Kidney glomerular epithelial cell (primary cell): Measurements from ENCODE around the gene YPEL1.
"Not testable (repeated sequence)": the region's sequence is repeated elsewhere in the genome, so short reads cannot be mapped to it uniquely, and the experiment has no call there.

Source experiments
- DNase-seq: peaks from one replicate; lab custom pipeline; 2025; lab: John Stamatoyannopoulos, UW

The YPEL1 gene

GRCh38 chr22:21683401-21683811 is 52.2 kb downstream of the YPEL1 start:
- no peak for DNase-seq

DNA sequence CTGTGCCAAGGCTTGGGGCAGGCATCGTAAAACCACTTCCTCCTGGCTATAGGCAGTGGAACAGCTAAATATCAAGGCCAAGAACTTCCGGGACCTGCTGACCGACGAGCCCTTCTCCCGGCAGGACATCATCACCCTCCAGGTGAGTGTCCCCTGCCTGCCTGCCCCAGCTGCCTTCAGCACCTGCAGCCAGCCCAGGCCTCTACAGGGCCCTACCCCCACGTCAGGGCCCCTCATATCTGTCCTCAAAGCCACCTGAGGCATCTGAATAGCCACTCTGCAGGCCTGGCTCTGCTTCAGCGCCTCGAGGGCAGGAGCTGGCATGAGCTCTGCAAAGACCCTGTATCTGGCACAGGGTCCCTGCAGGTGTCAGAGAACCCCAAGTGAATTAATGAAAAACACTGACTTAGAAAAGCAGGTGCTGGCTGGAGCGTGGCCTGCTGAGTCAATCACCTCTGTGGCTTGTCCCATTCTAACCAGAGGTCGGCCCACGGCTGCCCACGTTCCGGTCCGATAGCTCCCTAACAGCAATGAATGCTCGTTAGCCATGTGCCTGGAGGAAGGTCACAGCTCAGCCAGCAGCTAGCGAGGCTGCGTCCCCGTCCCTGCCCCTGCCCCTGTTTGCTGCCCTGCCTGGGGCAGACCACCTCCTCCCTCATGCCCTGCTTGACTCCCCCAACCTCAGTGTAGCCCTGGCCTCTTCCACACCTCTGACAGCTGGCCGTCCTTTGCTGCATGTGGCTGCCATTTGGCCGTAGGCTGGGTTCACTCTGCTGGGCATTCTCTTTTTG is 53.0 kb downstream of the YPEL1 start:
- DNase-seq, result no peak

DNA sequence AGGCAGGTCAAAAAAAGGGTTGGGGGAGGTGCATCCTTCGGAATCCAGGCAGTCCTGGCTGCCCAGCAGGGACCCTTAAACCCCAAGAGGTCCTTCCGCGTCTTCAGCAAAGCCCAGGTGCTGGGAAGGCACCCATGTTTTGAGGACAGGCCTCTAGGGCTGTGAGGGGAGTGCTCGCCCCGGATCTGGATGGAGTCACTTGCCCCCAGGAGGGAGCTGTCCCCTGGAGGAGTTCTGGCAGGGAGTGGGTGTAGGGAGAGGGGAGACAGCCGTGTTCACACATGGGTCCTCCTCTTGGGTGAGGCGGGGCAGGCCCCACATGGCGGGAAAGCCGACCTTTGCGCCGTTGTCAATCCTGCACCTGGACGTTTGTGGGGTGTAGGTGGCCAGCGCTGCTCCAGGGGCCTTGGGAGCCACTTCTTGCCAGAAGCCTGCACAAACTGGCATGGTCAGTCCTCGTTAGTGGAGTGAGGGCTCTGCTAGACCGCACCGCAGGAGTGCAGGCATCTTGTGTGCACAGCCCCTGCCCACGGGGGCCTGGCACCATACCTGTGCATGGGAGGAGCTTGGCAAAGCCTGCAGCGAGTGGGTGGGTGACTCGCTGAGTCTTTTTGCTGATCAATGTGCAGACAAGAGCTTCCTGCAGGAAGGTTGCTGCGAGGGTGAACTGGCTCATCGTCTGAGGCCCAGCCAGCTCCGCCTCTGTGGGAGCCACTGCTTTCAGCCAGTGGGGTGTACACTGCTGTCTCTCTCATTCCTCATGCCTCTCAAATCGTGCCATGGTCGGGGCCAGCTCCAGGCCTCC is 53.8 kb downstream of the YPEL1 start:
- no peak for DNase-seq

GRCh38 chr22:21680830-21681565 is 54.6 kb downstream of the YPEL1 start:
- no peak for DNase-seq

DNA sequence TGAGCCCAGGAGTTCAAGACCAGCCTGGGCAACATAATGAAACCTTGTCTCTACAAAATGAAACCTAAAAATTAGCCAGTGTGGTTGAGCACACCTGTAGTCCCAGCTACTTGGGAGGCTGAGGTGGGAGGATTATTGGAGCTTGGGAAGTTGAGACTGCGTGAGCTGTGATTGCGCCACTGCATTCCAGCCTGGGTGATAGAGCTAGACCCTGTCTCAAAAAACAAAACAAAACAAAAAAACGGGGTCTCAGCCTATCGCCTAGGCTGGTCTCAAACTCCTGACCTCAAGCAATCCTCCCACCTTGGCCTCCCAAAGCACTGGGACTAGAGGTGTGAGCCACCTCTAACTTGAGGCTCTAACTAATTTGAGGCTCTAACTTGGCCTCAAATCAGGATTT is 56.2 kb downstream of the YPEL1 start:
- DNase-seq, result no peak

- not testable (repeated sequence) for DNase-seq
Measured at GRCh38 chr22:21678842-21679241, 56.8 kb downstream of the YPEL1 start.

GRCh38 chr22:21677606-21678443 is 57.8 kb downstream of the YPEL1 start:
- no peak for DNase-seq

GRCh38 chr22:21674638-21675245 is 60.9 kb downstream of the YPEL1 start:
- DNase-seq, result no peak

DNA sequence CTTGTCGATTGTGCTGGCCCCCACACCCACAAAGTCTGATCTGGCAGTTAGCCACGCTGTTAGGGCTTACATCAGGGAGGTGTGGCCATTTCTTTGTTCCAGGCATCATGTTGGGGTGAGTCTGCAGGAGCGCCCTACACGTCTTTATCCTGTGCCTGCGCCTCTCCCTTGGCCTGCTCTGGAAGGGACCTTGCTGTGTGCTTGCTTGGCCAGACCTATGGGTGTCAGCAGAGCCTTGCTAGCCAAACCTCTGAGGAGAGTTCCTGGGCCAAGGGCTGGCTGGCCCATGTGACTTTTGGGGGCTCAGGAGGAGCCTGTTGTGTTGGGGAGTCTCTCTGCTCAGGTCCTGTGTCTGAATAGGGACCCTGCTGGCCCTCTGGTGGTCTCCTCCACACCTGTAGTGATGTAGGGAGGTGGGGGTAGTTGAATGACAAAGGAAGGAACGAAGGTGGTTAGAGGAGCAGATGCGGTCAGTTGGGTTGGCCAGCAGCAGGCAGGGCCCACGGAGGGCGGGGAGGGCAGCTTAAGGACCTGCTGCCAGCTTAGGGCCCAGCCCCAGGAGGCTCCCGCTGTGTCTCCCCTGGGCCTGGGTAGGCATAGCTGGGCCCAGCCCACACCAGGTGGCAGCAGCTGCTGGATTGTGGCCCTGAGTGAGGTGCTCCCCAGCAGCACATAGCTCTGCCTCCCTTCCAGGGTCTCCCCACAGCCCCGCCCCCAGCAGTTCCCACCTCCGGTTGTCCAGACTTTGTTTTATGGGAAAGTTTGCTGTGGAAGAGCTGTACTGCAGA is 61.9 kb downstream of the YPEL1 start:
- no peak for DNase-seq

DNA sequence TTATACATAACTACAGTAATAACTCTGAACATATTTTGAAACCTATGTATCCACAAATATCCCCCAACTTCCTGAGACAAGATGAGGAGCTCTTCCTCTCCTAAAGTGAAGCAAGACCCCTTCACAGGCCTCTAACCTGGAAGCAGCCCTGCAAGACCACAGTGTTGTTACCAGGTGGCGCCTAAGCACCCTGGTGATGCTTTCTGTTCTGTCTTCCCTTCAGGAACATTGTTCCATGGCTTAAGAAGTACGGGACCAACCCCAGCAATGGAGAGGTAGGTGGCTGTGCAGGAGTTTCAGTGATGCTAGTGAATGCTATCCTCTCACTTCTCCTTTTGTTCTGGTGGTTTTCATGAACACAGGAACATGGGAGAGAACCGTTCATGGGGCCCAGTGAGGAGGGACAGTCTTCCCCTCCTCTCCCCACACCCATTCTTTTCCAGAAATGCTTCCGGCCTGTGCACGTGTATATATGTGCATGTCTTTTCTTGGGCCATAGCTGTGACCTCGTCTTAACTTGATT is 63.4 kb downstream of the YPEL1 start:
- no peak for DNase-seq

DNA sequence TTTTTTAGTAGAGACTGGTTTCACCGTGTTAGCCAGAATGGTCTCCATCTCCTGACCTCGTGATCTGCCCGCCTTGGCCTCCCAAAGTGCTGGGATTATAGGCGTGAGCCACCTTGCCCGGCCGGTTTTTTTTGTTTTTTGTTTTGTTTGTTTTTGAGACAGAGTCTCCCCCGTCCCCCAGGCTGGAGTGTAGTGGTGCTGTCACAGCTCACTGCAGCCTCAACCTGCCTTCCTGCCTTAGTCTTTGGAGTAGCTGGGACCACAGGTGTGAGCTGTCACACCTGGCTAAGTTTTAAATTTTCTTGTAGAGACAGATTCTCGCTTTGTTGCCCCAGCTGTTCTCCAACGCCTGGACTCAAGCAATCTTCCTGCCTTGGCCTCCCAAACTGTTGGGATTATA is 66.6 kb downstream of the YPEL1 start:
- DNase-seq, result no peak

- DNase-seq, result no peak
Measured at GRCh38 chr22:21666786-21667185, 68.8 kb downstream of the YPEL1 start.

DNA sequence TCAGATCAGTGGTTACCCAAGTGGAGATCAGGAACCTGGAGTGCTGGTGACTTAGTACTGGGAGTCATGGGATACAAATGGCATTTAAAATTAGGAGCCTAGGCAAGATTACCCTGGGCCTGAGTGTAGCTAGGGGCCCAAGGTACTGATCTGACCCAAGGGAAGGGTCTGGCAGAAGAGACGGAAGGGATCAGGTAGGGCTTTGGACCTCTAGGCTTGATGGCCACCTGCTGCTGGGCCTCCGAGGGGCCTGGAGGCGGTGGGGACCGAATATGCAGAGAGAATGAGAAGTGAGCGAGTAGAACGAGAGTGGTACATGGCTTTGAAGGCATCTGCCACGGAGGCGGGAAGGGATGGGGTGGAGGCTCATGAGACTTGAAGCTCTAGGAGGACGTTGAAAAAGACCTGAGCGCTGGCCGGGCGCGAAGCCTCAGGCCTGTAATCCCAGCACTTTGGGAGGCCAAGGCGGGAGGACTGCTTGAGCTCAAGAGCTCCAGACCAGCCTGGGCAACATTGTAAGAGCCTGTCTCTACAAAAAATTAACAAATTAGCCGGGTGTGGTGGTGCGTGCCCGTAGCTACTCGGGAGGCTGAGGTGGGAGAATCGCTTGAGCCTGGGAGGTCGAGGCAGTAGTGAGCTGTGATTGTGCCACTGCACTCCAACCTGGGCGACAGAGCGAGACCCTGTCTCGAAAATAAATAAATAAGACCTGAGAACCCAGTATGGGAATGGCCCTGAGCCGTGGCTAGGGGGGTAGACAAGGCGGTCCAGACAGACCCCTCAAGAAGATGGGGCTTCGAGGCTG is 70.3 kb downstream of the YPEL1 start:
- DNase-seq, result no peak

DNA sequence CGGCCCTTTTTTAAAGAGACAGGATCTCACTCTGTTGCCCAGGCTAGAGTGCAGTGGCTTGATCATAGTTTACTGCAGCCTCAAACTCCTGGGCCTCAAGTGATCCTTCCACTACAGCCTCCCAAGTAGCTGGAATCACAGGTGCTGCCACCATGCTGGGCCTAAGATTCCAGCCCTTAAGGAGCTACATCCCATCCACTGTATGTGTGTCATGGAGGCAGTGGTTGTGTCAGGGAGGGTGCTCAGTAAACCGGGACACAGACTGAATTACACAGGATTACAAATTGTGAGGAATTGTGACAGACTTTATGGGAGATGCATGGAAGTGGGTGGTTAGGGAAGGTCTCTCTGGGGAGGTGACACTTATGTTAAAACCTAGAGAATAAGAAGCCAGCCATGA is 71.9 kb downstream of the YPEL1 start:
- DNase-seq, result no peak

DNA sequence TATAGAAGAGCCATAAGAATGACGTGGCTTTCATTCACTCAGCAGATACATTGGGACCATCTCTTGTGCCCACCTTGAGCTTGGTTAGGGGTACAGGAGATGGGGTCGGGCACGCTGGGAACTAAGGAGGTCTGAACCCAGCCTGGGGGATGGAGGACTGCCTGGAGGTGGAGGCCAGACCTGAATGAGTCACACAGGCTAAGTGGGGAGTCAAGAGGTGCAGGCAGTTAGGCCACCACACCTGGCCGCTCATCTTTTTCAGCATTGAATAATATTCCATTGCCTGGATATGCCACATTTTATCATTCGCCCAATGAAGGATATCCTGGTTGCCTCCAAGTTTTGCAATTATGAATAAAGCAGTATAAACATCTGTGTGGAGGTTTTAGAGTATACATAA is 73.6 kb downstream of the YPEL1 start:
- no peak for DNase-seq

DNA sequence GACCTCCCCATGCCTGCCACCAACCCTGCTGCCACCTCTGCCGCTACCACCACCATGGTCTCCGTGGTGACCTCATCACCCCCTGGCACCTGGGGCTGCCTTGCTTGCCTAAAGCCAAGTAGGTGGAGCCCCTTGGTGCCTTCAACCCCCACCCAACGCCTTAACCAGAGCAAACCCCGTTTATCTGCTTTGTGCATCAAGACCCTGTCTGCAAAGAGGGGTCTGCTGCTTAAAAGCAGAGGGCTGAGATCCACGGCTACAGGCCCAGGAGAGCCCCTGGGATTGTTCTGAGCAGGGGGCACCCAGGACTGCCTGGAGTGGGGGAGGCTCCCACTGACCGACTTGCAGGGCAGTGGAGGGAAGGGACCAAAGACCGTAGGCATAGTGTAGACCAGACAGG is 74.7 kb downstream of the YPEL1 start:
- no peak for DNase-seq

DNA sequence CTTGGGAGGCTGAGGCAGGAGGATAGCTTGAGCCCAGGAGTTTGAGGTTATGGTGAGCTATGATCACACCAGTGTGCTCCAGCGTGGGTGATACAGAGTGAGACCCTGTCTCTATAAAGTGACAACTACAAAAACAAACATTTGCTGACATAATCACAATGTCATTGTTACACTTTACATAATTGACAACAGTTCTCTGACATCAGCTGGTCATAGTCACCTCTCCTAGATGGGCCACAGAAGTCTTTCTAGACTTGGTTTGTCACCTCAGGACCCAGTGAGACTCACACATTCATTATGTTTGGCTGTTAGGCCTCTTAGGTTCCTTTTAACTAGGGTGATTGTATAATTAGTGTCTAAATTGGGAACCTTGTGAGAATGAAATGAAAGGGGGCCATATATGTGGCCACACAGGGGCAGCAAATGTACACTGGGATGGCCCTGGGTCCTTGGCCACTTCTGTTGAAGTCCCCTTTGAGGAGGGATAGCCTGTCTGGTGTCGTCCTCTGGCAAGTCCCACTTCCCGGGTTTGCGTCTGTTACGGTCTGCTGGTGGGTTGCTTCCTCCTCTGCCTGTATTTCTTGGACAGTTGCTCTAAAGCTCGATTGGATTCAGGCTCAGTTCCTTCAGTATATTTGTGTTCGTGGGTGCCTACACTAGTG is 75.6 kb downstream of the YPEL1 start:
- no peak for DNase-seq

DNA sequence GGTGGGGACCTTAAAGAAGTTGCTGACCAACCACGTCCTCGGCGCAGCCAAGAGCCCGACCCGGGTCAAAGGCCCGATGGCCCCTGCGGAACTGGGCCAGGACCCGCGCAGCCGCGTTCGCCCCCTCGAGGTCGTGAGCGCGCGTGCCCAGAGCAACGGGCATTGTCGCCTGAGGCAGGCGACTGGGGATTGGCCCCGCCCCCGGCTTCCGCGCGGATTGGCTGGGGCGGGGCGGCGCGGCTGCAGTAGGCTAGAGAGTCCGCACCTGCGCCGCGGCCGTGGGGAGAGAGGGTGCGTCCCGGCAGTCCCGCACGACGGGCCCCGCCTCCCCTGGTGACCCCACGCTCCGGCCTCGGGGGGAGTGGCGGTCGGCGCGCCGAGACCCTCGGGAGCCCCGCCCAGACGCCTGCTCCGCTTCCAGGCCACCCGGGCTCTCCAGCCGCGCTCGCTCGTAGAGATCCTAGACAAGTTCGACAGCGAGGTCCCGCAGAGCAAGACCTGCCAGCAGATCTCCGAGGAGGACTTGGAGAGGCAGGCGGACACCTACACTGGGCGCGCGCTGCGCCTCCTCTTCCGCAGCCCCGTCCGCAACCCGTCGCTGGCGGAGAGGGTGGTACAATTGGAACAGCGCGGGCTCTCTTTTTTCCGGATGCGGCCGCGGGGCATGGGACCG is 78.1 kb downstream of the YPEL1 start:
- no peak for DNase-seq
